Activated CD4-positive, alpha-beta T cell treated with anti-CD3 and anti-CD28 coated beads, Interleukin-2, amount 50 U/mL, for 16 hours (primary cell): Measurements from ENCODE around the gene COA8.

Source experiments
- DNase-seq: peaks from one replicate; pipeline ENCODE4 v3.0.0-alpha.2; 2020

COA8 gene

DNA sequence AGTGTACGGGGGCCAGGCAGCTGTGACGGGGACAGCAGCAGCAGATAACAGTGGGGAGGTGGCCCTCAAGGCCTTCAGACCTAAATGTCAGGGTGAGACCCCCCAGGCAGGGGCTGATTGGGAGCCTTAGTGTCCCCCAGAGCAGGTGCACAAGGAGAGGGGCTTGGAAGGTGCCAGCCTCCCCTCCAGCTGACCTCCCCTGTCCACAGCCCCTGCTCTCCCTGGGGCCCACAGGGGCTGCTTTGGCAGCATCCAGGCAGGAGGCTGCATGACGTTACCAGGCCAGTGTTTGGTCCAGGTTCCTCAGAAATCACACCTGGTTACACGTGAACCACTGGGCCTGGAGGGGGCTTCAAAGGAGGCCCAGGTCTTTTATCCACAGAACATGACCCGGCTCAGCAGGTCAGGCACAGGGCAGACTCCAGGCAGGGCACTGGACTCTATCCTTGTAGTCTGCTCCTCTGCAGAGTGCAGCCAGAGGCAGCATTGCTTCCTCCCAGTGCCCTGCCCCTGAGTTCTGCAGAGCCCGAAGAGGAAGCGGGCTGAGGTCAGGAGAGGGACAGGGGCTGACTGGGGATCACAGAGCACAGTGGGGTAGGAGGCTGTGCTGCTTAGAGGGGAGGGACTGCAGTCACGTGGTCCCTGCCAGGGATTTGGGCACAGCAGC, 36.4 kb upstream of the COA8 start:
- no peak for DNase-seq

- DNase-seq, result no peak
Observed at GRCh38 chr14:103526914-103527248, 35.9 kb upstream of the COA8 start.

DNA sequence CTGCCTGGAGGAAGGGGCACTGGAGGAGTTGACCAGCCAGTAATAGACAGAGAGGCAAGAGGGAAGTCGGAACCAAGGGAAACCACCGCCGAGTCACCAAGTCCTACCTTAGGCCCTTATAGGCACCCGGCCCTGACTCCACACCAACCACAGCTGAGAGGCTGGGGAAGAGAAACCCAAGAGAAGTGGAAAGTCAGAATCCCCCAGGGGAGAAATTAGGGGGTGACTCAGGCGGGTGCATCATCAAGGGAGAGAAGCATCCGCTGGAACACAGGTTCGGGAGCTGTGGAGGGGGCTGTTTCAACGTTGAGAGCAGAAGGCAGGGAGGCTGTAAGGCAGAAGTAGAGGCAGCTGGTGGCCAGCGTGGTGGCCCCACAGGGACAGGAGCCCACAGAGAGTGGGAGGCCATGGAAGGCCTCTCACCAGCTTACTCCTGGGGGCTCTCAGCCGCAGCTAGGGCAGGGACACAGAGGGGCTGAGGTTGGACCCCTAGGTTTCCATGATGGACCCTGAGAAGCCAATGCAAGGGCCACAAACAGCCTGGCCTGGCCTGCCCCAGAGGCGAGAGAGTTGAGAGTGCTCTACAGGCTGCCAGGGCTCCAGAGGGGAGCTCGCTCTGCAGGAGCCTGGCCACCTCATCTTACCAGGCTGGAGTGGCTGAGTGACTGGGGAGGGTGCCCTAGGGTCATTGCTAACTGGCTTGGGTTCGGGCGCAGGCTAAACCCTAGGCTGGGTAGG, 35.2 kb upstream of the COA8 start:
- no peak for DNase-seq

DNA sequence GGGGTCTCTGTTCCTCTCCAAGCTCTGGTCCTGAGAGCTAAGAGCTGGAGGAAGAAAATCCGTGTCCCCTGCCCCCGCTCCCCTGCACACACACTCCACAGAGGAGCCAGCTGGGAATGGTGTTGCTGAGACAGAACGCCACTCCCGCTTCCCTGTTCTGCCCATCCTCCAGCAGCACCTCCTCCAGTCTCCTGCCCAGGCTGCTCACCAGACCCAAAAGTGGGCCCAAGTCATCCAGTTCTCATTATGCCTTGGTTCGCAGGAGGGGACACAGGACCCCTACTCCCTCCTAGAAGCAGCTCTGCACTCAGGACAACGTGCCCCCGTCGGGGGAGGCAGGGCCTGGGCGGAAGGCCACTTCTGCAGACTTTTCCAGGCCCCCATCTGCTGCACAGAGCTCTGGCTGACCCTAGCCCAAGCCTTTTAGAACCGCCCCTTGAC, 34.6 kb upstream of the COA8 start:
- no peak for DNase-seq

- peak; percentile 80 for DNase-seq
Observed at GRCh38 chr14:103528587-103529382, 34.0 kb upstream of the COA8 start, which contains the start of gene TRMT61A. TSS of gene TRMT61A (plus strand) at chr14:103529196. CDS start at chr14:103529979, 783 bp downstream.

DNA sequence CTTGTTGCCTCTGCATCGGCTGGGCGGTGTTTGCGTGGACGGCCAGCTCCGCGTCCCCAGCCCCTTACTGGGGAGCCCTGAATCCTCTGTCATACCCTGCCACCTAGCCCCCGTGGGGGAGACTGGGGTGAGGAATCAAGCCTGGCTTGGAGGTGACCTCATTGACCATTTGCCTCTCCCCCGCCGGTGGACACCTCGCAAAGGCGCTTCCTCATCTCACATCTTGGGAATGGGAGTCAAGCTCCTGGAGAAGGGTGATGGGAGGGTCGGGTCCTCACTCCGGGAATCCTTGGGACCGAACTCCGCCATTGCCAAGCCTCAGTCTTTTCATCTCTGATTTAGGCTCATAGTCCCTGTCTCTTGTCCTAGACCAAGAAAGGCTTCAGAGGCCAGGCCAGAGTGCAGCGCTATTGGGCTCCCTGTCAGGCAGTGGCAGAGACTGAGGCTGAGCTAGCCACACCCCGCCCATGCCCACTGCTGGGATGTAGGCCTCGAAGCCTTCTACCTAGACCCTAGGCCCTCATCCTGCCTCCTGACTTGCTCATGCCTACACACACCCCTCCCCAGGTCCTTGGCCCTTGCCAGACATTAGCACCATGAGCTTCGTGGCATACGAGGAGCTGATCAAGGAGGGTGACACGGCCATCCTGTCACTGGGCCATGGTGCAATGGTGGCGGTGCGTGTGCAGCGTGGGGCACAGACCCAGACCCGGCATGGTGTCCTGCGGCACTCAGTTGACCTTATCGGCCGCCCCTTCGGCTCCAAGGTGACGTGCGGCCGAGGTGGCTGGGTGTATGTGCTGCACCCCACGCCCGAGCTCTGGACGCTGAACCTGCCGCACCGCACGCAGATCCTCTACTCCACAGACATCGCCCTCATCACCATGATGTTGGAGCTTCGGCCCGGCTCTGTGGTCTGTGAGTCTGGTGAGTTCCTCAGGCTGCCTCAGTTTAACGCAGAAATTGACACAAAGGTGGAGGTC, 33.1 kb upstream of the COA8 start:
- no peak for DNase-seq

- no peak for DNase-seq
Observed at GRCh38 chr14:103530390-103530789, 32.4 kb upstream of the COA8 start.

- DNase-seq, result no peak
Observed at GRCh38 chr14:103530831-103531230, 31.9 kb upstream of the COA8 start.

DNA sequence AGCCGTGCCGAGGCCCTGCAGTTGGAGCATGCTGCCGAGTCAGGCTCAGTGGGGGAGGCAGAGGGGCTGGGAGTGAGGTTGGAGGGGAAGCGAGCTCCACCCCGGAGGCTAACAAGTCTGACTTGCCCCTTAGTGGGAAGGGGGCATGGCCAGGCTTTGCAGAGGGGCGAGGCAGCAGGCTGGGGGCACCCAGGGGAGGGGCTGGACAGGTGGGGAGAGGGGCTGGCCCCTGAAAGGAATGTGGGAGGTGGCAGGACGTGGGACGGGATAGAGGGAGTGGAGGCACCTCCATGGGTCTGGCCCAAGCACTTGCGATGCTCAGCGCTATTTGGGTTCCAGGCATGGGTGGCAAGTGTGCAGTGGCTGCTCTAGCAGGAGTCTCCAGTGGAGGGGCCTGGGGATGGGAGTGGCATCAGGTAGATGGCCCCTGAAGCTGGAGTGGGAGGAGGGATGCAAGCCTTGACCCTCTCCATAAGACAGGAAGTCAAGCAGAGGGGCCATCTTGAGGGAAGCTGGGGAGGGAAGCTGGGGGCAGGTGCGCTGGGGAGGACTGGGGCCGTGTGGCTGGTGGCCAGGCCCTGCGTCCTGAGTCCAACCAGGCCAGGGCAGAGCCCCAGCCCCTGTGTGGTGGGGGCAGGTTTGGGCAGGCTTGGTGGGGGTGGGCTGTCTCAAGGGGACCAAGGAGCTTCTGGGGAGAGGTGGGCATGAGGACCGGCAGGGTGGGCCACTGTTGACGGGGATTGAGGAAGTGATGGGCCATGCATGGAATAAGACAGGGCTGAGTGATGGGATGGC, 31.1 kb upstream of the COA8 start:
- DNase-seq, result no peak

DNA sequence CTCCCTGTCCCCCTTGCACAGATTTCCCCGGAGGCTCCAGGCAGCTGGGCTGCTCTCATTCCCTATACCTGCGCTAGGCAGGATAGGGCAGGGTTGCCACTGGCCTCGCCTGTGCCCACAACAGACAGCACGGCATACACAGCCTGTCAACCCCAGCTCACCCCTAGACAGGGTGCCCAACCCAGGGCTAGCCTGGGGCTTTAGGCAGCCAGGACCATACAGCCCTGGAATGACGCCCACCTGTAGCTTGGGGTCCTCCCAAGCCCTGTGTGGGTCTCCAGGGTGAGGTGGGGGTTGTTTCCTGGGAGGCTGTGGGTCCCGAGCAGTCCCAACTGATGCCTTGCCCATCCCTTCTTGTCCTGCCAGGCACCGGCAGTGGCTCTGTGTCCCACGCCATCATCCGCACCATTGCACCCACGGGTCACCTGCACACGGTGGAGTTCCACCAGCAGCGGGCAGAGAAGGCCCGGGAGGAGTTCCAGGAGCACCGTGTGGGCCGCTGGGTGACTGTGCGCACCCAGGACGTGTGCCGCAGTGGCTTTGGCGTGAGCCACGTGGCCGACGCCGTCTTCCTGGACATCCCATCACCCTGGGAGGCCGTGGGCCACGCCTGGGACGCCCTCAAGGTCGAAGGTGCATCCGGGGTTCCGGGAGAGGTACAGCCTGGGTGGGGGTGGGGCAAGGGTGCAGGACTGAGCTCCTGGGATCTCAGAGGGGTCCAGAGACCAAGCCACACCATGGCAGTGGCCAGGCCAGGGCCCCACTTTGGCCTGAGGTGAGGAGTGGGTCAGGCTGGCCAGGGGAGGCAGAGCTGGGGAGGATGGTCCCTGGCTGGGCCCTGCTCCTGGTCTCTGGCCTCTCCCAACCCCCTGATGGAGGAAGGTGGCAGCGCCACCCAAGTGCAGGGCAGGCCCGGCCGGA, 30.3 kb upstream of the COA8 start:
- no peak for DNase-seq

- DNase-seq, result no peak
Observed at GRCh38 chr14:103533137-103533998, 29.4 kb upstream of the COA8 start.

- DNase-seq, result no peak
Observed at GRCh38 chr14:103533999-103534575, 28.7 kb upstream of the COA8 start.

DNA sequence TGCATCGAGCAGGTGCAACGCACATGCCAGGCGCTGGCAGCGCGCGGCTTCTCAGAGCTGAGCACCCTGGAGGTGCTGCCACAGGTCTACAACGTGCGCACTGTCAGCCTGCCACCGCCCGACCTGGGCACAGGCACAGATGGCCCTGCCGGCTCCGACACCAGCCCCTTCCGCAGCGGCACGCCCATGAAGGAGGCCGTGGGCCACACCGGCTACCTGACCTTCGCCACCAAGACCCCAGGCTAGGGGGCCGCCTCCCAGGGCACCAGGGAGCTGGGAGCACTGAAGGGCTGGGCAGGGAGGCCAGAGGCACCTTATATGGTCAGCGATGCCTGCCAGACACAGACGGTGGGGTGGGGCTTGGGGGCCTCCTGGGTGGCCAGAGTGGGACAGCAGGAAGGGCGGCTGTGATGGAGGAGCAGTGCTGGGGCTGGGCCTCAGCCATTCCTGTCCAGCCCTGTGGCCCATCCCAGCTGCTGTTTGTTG, 28.1 kb upstream of the COA8 start:
- DNase-seq, result no peak

GRCh38 chr14:103535081-103535890, 27.5 kb upstream of the COA8 start:
- no peak for DNase-seq

- DNase-seq, result no peak
Observed at GRCh38 chr14:103535891-103536565, 26.7 kb upstream of the COA8 start.

DNA sequence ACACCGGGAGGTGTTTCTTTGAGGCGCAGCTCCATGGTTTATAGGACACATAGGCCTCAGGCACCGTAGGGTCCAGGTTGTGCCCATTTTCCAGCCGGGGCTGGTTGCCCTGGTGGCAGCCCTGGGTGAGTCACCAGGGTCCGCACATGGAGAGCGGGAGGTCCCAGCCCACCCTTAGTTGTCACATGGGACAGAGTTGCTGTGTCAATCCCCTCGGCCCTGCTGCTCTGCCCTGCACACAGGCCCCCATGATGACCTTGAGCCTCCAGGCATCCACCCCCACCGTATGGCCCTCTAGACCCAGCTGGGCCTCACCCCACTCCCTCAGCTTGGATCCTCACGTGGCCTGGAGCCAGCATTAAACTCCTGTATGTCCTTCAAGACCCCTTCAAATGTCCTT, 26.1 kb upstream of the COA8 start:
- no peak for DNase-seq
